Smooth muscle cell of the brain vasculature (primary cell): ENCODE results near the gene OSTN.
"Not testable (repeated sequence)": the region's sequence is repeated elsewhere in the genome, so short reads cannot be mapped to it uniquely, and the experiment has no call there.

Experiments used
- DNase-seq: peaks from one replicate; pipeline ENCODE4 v3.0.0-alpha.2; 2012; ENCODE audit warnings: low read depth, low spot score

Gene OSTN

DNA sequence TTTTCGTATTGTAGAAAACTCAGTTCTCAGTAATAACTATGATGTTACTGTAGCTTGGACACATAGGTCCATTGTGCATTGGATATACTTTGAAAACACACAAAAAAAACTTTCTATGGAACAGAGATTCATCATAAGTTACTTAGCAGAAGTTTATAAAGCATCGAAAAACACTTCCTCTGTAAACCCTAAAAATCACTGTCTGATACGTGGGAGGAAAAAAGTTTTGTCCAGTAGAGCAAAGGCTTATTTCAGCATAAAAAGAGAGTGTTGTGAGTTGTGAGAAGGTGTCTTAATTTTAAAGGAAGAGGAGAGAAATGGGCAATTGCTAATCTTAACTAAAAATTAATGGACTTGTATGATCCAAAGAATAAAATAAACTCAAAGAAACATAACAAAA lies 64.8 kb downstream of the OSTN start:
- DNase-seq: no peak

DNA sequence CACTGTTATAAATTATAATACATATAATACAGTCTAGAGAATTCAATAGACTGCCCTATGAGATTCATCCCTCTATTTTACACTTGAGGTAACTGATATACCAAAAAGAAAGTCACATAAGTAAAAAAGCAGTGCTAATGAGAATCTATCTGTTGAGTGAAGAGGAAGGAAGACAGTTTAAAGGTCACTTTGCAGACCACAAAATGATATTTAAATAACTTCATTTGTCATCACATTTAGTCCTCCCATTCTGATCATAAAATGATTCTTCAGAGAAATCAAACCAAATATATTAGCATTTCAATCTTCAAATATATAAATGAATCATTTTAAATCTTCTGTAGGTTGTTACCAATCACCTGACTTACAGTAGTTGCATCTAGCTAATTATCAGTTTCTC lies 69.7 kb downstream of the OSTN start:
- DNase-seq: no peak

DNA sequence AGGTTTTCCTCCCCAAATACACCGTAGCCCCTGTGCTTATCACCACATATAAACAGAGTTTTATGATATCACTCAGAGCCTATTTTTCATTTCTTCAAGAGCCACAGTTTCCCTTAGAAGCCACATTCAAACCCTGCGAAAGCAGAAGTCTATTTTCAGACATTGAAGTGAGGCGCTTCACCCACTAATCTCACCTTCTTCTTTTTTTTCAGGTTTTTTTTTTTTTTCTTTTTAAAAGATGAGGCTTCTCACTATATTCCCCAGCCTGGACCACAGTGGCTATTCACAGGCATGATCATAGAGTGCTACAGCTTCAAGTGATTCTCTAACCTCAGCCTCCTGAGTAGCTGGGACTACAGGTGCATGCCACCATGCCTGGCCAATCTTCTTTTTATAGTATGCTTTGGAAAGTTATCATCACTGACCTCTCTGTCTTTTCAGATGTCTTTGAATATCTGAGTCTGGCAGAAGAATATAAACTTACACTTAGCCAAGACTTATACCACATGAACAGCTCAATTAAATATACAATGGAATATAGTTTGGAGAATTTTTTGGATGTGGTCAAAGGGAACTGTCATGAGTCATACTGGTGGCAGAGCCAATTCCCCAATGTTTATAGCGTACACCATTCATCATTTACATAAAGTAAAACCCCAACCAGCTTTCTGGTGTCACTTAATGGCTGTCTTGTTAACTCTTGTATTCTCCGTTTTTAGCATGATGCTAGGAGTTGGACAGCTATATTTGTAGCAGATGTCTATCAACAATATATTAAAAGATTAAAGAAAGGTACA lies 70.4 kb downstream of the OSTN start:
- DNase-seq: no peak

DNA sequence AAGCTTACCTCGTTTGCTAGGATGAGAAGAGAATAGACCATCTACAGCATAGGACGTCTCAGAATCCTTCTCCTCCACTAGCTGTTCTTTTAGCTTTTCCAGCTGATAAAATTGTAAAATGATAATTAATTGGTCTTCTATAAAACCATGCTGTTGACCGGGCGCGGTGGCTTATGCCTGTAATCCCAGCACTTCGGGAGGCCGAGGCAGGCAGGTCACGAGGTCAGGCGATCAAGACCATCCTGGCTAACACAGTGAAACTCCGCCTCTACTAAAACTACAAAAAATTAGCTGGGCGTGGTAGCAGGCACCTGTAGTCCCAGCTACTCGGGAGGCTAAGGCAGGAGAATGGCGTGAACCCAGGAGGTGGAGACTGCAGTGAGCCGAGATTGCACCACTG lies 76.2 kb downstream of the OSTN start:
- not testable (repeated sequence) for DNase-seq

DNA sequence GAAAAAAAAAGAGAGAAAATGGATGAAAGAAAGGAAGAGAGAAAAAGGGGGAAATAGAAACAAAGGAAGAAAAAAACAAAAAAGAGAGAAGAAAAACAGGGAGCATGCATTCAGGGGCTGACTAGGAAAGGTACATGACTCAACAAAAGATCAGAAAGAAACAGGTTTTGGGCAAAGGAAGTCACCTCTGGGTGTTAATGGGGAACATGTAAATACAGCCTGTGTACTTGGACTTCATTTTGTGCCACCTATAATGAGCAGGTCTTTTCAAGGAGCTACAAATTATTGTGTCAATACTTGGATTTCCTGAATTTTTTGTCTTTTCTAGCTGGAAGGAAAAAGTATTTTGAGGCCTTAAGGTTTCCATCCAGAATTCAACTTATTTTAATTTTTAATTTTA lies 76.7 kb downstream of the OSTN start:
- DNase-seq: no peak

DNA sequence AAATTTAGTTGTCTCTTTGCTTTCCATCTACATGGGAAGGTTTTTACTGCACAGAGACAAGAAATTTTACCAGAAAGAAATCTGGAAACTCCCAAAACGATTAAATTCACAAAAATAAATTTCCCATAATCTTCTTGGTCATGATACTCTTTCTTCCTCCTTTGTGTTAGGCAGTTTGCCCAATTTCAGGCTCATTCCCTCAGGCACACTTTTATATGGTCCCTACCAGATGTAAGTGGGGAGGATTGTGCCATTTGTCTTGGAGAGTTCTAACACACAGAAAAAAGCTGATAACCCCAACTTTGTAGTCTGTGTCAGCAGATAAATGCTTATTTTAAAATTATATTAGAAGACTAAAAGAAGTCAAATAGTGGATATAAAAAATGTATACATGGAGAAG lies 81.1 kb downstream of the OSTN start:
- DNase-seq: no peak

DNA sequence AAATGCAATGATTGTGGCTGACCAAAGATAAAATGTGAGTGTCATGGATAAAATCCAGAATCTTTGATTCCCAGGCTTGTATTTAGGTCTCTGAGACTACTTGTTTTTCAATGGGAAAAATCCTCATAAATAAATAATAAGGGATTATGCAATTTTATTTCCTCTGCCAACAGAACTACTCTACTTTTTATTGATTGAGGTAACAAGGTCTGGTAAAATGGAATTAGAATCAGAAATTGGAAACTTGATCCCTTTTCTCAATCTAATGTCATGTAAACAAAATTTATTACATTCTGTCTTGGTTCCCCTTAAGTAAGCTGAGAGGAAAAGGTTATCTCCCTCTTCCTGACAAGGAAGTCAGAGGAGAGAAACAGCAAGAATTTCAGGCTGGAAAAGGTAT lies 81.8 kb downstream of the OSTN start:
- DNase-seq: no peak

DNA sequence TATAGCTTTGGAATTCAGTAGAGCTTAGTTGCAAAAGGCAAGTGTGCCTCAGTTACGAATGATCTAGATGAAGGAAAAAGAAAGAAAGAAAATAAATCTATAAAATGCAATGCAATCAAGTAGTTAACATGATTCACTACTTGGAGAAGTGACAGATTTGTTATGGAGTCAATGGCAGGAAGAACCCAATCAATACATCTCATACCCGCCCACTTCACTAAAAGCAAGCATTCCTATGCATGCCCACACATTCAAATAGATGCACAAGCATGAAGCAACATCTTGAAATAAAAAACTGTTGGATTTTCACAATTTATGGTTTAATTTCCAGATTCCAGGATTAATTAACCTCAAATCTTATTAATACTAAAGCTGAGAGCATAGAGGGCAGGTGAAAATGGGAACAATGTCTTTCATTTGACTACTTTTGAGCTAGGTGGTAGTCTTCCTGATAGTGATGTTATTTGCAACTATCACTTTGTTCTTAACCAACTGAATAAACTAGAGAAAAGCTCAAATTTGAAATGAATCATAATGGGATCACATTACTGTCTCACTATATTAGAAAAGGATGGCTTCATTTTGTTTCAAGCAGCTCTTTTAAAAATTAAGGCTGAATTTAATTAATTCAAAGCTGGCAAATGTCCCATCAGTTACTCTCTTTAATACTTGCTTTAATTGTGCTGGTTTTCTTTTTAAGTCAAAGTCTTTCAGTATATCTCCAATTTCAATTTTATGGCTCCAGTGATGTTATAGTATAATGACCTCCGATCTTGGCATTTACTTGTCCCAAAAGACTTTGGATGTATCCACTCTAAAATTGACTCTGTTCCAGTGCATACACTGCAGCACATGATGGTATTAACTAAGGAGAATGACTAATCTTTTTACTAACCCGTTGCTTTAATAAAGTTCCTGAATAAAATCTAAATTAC lies 83.5 kb downstream of the OSTN start:
- DNase-seq: no peak

DNA sequence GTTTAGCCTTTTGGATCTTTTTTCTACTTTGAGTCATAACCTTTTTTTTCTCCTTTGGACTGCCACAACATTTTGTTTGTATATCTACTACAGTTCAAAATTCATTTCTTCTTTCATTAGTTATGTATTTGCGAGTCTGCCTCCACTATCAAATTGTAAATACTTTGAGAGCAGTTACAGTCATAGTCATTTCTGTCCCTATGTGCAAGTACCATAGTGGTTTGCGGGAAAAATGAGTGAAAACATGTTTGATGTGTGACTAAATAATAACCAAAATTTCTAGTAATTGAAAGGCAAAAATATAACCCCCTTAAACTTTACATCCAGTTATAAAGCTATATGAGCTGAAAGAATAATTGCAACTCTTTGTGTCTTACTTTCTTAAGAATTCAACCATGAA lies 84.4 kb downstream of the OSTN start:
- no peak for DNase-seq

DNA sequence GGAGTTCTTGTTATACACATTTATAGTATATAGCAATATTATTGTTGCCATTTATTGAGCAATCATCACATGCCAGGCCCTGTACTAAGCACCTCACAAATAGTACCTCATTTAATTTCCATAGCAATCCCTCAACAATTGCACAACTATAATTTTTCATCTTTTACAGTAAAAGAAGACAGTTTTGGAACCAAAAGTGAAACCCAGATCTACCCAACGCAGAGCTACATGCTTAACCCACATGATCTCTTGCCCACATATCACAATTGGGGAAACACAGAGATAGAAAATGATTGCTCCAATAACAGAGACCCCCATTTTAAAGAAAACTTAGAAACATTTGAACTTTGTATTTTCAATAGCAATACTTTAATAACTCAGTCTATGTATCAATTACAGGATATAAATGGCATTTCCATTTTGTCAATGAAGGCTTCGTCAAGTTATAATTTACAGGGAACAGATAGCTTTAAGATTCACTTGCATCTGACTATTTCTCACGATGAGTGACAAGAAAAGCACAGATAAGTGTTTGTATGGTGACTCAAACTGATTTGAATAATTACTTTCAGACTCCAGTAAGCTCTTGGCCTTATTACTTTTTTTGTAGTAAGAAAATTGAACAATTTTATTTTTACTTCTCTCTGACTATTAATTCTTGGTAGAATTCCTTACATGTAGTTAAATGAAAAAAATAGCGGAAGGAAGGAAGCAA lies 91.4 kb downstream of the OSTN start:
- no peak for DNase-seq

DNA sequence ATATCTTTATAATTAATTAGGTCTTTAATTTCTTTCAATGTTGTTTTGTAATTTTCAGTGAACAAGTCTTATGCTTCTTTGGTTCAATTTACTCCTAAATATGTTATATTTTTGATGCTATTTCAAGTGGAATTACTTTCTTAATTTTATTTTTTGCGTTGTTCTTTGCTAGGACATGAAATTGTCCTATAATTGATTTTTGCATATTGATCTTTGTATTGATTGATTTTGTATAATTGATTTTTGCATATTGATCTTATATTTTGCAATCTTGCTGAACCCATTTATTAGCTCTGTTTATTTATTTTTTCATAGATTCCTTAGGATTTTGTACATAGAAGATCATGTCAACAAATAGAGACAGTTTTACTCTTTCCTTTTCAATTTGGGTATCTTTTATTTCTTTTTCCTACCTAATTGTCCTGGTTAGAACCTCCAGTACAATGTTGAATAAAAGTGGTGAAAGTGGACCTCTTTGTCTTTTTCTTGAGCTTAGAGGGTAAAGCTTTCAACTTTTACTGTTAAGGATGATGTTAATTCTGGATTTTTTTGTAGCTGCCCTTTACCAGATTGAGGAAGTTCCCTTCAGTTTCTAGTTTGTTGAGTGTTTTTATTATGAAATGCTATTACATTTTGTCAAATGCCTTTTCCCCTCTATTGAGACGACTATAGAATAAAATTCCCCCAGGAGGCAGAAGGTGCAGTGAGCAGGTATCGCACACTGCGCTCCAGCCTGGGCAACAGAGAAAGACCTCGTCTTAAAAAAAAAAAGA lies 93.4 kb downstream of the OSTN start:
- no peak for DNase-seq

DNA sequence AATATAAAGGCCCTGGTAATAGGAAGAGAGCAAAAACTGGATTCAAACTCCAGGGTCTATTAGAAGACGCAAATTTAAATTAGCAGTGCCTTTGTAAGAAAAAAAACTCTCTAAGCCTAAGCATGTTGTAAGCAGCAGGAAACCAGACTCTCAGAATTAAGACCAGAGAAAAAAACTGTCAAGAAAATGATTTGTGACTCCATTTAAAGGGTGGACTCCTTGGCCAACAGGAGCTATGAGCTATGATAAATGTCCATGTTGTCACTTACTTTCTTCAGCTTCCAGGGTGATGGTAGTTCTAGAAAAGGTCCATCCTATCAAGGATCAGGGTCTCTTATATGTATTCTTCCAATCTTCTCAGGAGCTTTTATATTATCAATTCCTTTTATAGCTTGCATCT lies 95.2 kb downstream of the OSTN start:
- no peak for DNase-seq

DNA sequence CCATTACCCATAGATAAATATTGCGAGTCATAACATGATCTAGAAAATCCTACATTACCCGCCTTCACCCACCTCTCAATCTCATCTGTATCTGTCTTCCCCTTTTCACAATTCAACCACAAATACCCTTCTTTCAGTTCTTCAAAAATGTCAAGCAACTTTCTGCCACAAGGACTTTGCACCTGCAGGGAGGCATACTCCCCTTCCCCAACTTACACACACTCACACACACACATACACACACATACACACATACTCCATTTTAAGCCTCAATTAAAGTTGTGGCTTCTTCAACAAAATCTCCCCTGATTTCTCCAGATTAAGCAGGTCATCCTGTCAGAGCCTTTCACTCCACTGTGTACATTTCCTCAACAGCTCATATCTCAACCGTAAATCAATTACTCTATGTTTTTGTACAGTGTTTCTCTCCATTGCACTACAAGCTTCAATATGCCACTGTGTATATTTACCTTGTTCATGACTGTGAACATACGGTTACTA lies 97.0 kb downstream of the OSTN start:
- no peak for DNase-seq

DNA sequence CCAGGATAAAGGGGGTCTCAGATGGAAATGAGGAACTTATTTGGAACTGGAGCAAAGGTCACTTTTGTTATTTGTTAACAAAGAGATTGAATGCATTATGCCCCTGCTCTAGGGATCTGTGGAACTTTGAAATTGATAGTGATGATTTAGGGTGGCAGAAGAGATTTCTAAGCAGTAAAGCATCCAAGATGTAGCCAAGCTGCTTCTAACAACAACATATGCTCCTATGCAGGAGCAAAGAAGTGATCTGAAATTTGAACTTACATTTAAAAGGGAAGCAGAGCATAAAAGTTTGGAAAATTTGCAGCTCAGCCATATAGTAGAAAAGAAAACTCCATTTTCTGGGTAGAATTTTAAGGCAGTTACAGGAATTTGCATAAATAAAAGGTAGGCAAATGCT lies 99.8 kb downstream of the OSTN start:
- no peak for DNase-seq

DNA sequence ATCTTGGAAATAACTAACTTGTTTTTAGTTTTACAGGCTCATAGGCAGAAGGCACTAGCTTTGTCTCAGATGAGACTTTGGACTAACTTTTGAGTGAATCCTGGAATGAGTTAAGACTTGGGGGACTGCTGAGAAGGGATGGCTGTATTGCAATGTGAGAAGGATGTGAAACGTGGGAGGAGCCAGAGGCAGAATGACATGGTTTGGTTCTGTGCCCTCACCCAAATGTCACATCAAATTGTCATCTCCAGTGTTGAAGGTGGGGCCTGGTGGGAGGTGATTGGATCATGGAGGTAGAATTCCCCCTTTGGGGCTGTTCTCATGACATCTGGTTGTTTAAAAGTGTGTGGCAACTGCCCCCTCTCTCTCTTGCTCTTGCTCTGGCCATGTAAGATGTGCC lies 101.4 kb downstream of the OSTN start:
- DNase-seq: no peak

DNA sequence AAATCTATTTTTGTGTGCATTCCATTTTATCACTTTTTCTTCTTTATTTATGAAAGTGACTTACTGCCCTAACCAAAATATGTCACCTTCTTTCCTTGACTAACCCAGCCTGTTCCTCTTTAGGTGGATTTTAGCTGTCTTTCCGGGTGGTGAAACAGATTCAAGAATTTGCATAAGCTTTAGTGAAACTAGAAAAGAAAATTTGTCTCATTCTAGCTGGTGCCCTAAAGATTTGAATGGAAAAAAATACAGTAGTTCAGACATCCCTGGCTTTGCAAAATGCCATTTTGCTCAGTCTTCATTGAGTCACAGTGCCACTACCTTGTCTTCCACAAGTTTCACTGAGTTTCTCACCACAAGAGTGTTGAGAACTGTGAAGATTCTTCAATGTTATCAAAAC lies 102.0 kb downstream of the OSTN start:
- no peak for DNase-seq

DNA sequence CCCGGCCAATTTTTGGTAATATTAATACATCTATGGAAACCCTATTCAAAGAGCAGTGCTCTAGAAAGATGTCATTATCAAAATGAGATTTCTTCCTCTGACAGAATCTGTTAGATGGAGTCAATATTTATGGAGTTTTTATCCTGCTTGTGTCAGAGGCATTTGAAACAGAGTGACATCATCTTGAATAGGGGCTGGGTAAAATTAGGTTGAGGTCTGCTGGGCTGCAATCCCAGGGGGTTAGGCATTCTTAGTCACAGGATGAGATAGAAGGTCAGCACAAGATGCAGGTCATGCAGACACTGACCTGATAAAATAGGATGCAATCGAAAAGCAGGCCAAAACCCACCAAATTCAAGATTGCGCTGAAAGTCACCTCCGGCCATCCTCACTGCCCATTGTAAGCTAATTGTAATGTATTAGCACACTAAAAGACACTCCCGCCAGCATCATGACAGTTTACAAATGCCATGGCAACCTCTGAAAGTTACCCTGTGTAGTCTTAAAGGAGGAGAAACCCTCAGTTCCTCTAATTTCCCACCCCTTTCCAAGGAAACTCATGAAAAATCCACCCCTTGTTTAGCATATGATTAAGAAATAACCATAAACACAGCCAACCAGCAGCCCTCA lies 102.9 kb downstream of the OSTN start:
- DNase-seq: no peak

DNA sequence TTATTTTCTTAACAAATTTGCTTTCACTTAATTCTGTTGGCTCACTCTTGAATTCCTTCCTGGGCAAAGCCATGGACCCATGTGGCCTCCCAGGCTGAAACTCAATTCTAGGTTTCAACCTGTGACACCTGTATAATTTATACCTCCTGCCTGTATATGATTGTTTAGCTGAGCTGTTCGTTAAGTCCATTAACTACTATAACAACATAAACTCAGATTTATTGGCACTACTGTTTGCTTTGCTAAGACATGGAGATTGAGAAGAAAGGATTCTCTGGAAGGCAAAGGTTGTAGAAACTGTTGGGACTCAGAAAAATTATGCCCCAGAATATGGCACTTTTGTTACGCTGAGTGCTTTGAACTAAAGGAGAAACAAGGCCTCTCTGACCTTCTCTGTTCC lies 103.4 kb downstream of the OSTN start:
- no peak for DNase-seq

DNA sequence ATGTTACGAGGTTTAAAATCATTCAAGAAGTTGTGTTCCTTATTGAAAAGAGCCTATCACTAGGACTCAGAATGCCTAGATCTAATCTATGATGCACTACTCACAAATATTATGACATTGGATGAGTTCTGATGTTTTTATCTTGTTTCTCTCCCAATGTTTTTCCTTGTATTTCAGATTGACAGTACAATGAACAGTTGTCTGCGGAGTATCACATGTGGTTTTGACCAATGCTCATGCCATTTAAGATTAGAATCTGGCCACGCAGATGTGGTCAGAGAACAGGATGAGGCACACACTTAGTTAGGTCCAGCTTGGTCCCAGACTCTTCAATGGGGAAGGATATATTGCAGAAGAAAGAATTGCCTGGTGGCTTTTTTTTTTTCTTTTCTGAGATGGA lies 104.6 kb downstream of the OSTN start:
- no peak for DNase-seq

DNA sequence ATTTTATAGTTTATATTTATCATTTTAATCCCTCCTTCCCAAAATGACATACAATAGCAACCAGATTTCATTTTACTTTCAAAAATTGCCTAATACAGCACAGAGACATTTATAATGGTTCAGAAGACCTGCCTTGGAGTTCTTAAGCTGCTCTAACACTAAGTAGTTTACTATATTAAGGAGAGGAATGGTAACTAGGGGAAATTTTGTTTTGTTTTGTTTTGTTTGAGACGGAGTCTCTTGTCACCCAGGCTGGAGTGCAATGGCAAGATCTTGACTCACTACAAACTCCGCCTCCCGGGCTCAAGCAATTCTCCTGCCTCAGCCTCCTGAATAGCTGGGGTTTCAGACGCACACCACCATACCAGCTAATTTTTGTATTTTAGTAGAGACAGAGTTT lies 107.4 kb downstream of the OSTN start:
- DNase-seq: no peak

DNA sequence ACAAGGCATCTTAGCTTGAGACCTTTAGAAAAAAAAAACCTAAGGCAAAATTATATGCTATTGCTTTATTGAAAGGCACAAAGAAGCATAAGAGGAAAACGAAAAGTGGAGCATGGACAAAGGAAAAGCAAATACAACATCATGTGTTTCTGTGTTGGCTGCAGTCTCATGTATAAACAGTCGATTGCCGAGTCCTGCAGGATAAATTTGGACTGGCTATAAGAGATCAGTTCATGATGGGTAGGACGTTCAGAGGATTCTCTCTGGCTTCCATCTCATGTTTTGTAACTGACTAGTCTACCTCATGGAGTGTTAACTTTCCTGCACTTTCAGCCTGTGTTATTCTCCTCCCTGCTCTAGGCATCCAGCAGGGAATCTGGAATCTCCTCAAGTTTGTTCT lies 108.3 kb downstream of the OSTN start:
- no peak for DNase-seq
